GM18861 (cell line): ENCODE results near the gene MAML2.
"Not testable (repeated sequence)": the region's sequence is repeated elsewhere in the genome, so short reads cannot be mapped to it uniquely, and the experiment has no call there.

Experiments used
- ATAC-seq: cut with Tn5 transposase; IDR thresholded peaks from one replicate; pipeline ENCODE4 v1.9.1; 2021; ENCODE audit not compliant: unreplicated experiment

MAML2 gene

DNA sequence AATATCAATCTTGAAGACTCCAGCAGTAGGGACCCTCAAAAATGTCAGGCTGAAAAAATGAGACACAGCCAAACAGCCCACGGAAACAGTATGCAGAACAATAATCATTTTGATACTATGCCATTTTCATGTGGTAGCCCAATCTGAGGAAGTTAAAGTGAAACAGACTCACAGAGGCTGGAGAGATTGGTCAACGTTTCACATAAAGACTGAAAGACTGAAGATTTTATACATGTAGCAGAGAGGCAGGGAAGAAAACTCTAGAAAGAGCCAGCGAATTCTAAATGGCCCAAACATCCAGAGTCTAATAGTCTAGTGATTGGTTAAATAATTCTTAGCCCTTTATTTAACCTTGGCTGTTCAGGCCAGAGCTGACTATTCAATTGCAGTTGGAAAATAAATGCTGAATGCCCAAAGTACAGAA is 49.4 kb downstream of the MAML2 start:
- peak; percentile 75 for ATAC-seq

DNA sequence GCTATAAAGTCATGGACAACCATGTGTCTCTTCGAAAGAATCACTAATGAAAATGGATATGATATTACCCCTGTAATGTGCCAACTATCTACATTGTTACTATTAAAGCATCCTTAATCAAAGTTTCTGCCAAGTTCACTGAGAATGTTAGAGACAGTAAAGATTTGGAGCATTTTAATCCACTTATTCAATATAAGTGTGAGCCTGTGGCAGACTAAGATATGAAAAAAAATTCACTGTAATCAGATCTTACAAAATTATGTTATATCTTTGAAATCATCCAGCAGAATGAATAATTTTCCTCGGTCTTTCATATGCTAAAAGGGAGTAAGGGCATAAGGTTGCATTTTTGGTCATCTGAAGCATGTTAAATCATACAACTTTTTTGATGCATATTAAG is 49.9 kb downstream of the MAML2 start:
- ATAC-seq: no peak

DNA sequence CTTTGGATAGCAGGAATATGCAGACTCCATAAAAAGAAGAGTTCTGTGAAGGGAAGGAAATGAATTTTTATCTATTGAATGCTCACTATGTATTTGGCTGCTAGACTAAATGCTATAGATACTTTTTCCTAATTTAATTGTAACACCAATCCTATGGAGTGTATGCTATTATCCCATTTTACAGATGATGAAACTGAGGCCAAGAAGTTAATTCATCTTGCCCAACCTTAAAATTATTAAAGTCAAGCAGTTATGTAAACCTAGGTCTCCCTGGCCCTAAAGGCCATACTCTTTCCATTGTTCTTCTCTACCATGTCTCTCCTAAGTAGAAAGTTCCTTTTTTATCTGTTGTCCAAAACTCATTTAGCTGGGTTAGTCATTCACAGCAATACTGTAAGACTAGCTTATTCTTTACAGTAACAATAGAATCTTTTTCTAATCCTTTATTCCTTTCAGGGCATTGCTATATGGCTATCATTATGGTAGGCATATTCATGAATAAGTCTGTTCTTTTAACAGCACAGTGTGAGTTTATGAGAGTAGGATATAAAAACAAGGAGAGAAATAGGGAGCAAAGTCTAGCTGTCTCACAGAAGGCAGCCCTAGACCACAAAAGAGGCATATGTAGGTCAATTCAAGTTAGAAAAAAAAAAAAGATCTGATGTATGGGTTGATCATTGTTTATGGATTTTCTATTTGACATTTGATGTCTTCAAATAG is 50.5 kb downstream of the MAML2 start:
- no peak for ATAC-seq

DNA sequence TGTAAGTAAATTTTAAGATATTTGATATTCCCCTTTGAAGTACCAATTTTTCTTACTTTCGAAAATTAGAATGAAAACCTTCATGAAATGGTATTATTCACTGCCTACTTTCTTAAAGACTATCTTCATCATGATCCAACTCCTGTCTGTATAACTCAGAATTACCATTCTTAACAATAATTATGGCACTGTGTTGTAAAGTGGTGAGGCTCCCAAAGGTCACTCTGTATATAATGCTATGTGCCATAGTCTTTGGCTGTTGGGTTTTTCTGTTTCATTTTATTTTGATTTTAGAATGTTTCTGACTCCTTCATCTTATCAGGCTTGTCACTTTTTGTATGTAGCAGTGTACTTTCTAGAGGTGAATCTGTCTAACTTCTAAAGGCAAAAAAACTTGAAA is 52.4 kb downstream of the MAML2 start:
- no peak for ATAC-seq

DNA sequence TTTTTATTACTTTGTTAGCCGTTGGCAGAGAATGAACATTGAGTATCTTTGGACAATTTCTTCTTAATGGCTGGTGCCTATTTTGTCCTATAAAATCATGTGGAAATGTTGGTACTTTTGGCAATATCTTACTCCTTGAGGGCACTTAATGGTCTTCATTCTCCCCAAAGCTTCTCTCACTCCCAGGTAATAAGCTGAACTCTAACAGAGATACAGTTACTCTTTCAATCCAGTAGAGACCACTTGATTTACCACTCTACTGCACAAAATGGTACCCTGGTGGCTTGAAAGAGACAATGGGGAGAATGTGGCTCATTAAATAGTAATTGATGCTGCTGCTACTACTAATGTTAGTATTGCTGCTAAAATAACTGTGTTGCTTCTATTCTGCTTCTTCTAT is 53.0 kb downstream of the MAML2 start:
- no peak for ATAC-seq

DNA sequence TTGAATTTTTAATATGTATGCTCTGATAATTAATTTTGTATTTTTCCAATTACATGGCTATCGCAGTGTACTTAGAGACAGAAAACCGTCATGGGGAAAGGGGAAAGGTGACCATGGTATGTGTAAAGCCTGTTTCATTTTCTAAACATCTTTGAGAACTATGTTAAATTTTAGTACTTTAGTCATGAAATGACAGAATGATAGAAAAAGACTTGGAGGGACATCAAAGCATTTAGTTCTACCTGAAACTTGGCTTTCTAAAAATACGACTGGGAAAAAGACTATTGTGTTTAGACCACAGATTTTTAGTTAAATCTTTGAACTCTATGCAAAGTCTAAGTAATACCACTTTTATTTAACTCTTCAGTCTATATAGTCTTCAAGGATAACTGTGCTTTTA is 54.1 kb downstream of the MAML2 start:
- ATAC-seq: peak; percentile 38

DNA sequence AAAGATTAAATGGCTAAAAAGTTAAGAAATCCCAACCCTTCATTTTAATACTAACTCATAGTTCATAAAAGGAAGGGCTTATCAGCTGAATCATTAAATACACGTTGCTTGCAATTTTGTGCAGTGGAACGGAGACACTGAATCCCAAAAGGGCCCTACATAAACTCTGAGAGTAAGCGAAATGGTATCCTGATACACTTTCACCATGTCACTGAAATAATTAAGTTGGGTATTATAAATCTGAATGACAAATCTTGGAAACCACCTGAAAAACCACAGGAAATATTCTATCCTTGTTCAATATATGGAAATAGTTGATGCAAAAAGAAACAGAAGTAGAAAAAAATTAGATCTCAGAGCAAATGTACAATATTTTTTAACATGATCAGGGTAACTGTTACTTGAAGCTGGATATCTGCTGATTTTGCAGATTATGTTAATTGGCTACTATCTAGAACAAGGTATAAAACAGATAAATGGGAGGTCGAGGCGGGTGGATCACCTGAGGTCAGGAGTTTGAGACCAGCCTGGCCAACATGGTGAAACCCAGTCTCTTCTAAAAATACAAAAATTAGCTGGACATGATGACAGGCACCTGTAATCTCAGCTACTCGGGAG is 55.1 kb downstream of the MAML2 start:
- no peak for ATAC-seq

DNA sequence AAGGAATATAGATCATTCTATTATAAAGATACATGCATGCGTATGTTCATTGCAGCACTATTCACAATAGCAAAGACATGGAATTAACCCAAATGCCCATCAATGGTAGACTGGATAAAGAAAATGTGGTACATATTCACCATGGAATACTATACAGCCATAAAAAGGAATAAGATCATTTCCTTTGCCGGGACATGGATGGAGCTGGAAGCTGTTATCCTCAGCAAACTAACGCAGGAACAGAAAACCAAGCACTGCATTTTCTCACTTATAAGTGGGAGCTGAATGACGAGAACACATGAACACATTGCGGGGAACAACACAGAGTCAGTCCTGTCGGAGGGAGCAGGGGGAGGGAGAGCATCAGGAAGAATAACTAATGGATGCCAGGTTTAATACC is 57.0 kb downstream of the MAML2 start:
- ATAC-seq: not testable (repeated sequence)

DNA sequence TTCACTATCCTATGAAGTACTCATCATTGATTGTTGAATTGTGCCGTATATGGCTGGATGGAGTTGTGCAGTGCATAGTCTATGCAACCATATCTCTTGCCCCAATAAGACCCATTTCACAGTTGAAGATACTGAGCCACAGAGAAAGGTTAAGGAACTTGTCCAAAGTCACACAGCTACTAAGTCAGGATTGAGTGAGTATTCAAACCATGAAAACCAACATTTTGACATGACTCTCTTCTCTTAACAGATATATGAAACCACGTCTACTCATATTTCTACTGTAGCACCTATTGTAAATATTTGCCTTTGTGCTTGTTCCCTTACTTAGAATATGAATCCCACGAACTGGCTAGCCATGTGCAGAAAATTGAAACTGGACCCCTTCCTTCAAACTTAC is 58.1 kb downstream of the MAML2 start:
- ATAC-seq: no peak

DNA sequence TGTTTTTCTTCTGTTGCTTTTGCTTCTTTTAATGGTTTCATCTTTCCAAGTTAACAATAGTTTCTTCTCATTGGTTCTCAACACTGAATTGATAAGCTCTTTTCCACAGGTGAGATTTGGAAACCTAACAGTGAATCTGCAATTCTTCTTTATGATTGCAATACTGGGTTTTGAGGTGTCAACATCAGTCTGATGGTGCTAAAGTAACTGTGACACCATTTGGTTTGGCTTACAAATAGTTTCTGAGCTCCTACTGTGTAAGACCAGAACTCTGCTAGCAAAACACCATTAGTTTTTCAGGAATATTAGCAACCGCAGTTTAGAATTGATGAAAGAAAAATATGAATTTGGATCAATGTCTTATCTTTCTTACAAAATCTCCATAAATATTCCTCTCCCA is 58.6 kb downstream of the MAML2 start:
- no peak for ATAC-seq

DNA sequence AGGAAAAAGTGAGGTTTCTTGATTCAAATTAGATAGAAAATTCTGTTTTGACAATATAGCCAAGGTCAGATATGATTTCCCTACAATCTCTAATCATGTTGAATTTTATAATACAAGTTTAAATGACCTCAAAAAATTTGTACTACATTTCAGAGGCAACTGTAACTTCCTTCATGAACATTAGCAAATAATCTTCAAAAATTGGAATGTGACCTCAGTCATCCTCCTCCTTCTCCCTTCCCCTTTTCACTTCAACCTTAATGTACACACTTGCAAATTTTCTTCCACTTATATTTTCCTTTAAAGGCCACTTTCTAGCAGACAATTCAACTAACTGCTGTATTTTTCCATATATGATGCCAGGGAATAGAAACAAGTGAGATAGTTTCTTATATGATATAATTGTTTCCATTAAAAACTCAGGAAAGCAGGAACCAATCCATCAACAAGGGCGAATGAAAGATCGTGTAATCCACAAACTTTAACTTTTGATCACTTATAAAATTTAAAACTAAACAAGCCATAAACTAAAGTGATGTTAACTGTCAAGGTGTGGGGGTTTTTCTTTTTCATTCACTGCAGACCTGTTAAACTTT is 60.3 kb downstream of the MAML2 start:
- no peak for ATAC-seq

DNA sequence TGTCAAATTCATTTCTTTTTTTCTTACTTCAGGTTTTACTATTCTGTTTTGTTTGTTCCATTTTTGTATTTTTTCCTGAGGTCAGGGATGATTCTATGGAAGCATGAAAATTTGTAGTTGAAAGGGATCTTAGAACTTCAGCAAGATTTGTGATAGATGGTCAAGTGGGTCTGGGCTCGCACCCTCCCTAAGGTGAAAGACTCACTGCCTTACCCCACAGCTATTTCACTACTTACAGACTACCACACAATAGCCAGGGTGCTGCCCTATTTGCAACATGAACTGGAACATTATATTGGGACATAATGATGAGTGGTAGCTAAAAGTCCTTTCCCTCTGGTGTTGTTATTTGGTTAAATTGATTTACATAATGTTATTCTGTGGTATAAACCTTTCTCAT is 62.6 kb downstream of the MAML2 start:
- ATAC-seq: no peak

DNA sequence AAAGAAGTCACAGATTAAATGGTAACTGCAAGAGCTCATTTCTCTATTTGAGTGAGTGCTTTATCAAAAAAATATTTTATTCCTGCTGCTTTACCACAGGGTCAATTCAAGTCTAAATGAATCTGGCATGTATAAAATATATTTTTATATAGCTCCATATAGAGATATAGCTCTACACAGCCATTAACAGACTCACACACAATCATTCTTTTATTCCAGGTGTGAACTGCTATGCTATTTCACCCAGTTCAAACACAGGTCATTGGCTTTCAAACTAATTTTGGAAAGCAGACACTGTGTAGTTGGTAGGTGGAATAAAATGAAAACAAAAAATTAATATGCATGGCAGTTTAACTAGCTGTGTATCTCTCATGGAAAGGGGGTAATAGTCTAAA is 63.1 kb downstream of the MAML2 start:
- ATAC-seq: no peak

DNA sequence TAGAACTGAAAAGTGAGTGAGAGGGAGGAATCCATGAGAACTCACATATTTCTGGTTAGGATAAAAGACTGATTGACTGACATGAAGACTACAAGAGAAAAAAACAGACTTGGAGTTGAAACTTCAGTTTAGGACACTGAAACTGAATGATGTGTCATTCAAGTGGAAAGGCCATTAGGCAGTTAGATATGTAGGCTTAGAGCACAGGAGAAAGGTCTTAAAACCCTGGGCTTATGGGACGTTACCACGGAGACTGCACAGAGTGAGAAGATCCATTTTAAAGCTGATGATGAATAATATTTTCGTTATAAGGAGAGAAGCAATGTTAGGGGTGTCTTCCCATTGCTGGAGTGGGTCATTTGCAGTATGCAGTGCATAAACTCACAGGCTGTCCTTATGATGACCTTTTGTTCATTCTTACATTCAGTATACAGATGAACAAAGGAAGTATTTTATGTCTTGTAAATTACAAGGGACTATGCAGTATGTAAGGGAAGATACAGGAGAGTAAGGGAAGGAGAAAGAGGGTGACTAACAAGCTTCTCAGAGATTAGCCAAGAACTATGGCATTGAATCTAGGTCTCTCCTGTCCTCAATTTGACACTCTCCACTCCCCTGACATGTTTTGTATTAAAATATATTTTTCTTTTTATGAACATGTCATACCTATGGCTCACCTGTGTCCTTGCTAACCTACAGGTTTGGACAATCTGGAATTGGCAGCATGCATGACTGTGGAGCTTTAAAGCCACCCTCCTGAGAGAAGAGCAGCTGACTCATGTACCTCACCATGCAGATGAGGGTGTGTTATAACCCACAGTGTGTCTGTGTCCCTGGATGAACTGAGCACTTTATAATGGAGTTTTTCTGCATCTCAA is 63.7 kb downstream of the MAML2 start:
- ATAC-seq: no peak

DNA sequence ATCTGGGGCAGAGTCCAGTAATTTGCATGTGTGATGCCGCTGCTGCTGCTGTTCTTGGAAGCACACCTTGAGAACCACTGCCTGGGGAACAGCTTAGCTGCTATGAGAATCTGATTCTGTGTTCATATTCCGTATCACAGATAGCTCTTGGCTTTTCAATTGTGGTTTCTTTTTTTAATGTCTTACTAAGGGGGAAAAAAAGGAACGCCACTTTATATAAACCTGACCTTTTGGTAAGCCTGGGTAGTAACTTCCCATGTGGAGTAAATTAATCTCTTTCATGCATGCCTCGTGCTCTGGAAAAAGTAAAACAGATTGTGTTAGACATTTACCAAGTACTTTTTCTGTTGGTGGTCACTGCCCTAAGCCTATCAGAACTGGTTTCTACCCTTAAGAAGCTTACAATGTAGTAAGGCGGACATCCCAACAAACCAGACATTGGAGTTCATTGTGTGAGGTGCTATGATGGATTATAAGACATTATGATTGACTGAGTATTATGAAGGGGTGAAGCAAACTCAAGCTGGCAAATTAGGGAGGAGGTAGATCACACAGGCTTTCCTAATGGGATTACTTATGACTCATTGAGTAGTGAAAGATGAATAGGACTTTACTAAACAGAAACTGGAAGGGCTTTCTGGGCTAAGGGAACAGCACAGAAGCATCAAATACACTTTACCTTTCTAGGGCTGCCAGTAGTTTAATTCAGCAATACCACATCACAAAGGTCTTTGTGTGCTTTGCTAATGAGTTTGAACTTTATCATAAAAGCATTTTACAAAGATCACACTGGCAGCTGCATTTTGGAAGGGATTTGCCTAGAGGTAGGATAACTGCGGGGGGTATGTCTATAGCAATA is 64.7 kb downstream of the MAML2 start:
- no peak for ATAC-seq

DNA sequence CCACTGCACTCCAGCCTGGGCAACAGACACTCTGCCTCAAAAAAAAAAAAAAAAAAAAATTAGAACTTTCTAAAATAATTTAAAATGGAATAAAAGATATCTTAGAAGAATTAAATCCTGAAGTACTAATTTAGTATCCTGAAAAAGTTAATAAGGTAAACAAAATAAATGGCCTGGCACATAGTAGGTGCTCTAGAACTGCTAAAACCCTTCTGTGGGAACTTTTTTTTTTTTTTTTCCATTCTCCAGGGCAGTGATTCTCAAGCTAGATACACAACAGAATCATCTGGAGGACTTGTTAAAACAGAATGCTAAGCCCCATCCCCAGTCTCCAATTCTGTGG is 65.3 kb downstream of the MAML2 start:
- ATAC-seq: no peak

DNA sequence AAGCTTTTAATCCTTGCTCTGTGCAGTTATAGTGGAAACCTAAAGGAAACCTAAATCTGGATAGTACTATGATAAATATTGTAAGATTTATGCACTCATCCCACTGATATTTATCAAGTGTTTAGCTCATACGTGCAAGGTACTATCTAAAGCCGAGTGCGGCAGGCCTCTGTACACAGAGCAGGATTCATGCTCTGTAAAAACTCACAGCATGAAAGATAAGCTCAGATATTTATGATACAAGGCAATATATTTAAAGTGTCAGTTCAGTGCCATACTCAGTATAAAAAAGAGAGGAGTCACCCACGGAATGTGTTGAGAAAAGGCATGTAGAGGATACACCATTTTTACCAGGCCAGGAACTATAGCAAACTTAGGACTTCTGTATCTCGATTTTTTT is 66.2 kb downstream of the MAML2 start:
- ATAC-seq: no peak

DNA sequence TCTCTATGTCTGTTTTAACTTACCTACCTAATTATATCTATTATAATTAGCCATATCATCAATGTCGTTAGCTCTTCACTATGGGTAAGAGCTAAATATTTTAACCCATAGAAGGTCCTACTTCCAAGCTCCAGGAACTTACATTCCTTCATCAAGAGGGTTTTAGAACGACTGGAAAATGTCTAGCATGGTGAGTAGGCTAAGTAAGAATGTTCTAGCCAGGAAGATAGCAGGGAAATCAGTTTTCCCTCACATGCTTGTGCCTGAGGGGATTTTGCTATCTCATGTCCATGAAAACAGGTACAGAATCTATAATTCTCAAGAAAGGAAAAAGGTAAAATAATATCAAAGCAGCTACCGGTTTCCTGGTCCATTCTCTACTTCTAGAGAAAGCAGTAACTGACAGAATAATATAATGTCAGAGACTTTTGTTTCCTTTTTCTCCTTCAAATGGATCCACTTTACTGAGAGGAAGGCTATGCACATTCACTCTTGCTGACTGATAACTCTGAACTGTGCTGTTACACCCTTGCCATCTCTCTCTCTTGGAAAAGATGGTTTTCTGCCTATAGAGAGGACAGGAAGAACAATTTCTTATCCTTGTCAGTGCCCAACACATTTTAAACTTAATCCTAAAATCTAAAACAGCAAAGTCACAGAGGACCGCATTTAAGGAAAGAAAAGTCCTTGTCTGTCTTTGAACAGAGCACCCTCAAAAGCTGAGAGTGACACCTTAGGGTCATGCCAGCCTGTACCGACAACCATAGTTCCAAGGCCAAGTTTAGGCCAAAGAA is 67.0 kb downstream of the MAML2 start:
- no peak for ATAC-seq

DNA sequence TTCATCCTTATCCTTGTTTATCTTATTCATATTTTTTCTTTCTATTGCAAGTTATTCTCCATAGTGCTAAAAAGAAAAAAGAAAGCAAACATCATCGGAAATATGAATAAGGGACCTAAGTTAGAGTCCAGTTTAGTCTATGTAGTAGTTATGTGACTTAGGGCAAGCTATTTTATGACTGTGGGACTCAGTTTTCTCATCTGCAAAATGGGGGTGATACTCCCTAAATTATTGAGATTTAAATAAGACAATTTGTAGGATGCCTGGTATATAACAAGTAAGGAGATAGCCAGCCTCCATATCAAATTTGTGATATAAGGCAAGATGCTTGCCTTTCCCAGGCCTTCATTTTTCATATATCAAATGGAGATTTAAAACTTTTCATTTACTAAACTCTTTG is 69.5 kb downstream of the MAML2 start:
- no peak for ATAC-seq
